ENCODE measurements around the gene MAGI1. TPM values are rescaled to one million over a fixed set of nuclear protein-coding genes. Genes with fewer than 3 reads are reported as not detected.

Gene MAGI1
- total RNA-seq, 1 donor from 2014 or later, result not detected

GRCh38 chr3:65625305-65625704, 413.4 kb downstream of the MAGI1 start:
- Mint-ChIP-seq H3K9me3 (no peaks in the 10 kb centered on the region), H3K4me1 (no peaks in the 10 kb centered on the region), H3K4me3 (no peak overlapping the region), H3K27me3 (no peaks in the 10 kb centered on the region), H3K27ac (no peak overlapping the region), H3K36me3 (ENCODE audit: low read depth) (no peaks in the 10 kb centered on the region)
- intact Hi-C loops (cut with micrococcal nuclease), result no loop called here
- DNase-seq (no peak), ATAC-seq (ENCODE audit: low read depth) (no peak)
- ChIA-PET POLR2A (no interaction called here), CTCF (no interaction called here)
- no peak for TF ChIP-seq CTCF (IDR thresholded peaks at IDR 0.05)

- Mint-ChIP-seq H3K4me3 (no peak overlapping the region), H3K9me3 (no peaks in the 10 kb centered on the region), H3K4me1 (no peaks in the 10 kb centered on the region), H3K36me3 (ENCODE audit: low read depth) (no peaks in the 10 kb centered on the region), H3K27me3 (no peaks in the 10 kb centered on the region), H3K27ac (no peak overlapping the region)
- no peak for DNase-seq
- no peak for ATAC-seq (ENCODE audit: low read depth)
- intact Hi-C loops (cut with micrococcal nuclease), result no loop called here
- POLR2A ChIA-PET, result no interaction called here
- CTCF ChIA-PET, result no interaction called here
- no peak for TF ChIP-seq CTCF (IDR thresholded peaks at IDR 0.05)
Observed at GRCh38 chr3:65623362-65623761, 415.4 kb downstream of the MAGI1 start.

- H3K4me1 Mint-ChIP-seq, result no peaks in the 10 kb centered on the region
- peaks cover 2% of the 10 kb centered on the region for H3K9me3 Mint-ChIP-seq
- H3K4me3 Mint-ChIP-seq, result no peak overlapping the region
- no peaks in the 10 kb centered on the region for H3K27me3 Mint-ChIP-seq
- no peak overlapping the region for H3K27ac Mint-ChIP-seq
- no peaks in the 10 kb centered on the region for H3K36me3 Mint-ChIP-seq (ENCODE audit: low read depth)
- ChIA-PET POLR2A (no interaction called here), CTCF (no interaction called here)
- no peak for TF ChIP-seq CTCF (IDR thresholded peaks at IDR 0.05)
- intact Hi-C loops (cut with micrococcal nuclease), result no loop called here
- DNase-seq, result no peak
- ATAC-seq (ENCODE audit: low read depth), result no peak
Observed at GRCh38 chr3:65619888-65620287, 418.8 kb downstream of the MAGI1 start.

- ChIA-PET CTCF (no interaction called here), POLR2A (no interaction called here)
- peaks cover 2% of the 10 kb centered on the region for H3K9me3 Mint-ChIP-seq
- DNase-seq (no peak), ATAC-seq (ENCODE audit: low read depth) (no peak)
- no peaks in the 10 kb centered on the region for H3K4me1 Mint-ChIP-seq
- no peak overlapping the region for H3K4me3 Mint-ChIP-seq
- intact Hi-C loops (cut with micrococcal nuclease), result no loop called here
- no peaks in the 10 kb centered on the region for H3K27me3 Mint-ChIP-seq
- no peaks in the 10 kb centered on the region for H3K36me3 Mint-ChIP-seq (ENCODE audit: low read depth)
- TF ChIP-seq CTCF (IDR thresholded peaks at IDR 0.05), result no peak
- H3K27ac Mint-ChIP-seq, result no peak overlapping the region
Observed at GRCh38 chr3:65619451-65619881, 419.3 kb downstream of the MAGI1 start.

- H3K27me3 Mint-ChIP-seq, result no peaks in the 10 kb centered on the region
- no peak overlapping the region for H3K27ac Mint-ChIP-seq
- CTCF ChIA-PET, result no interaction called here
- no peak overlapping the region for H3K4me3 Mint-ChIP-seq
- no peak for ATAC-seq (ENCODE audit: low read depth)
- DNase-seq, result no peak
- H3K36me3 Mint-ChIP-seq (ENCODE audit: low read depth), result no peaks in the 10 kb centered on the region
- no peak for TF ChIP-seq CTCF (IDR thresholded peaks at IDR 0.05)
- H3K4me1 Mint-ChIP-seq, result no peaks in the 10 kb centered on the region
- intact Hi-C loops (cut with micrococcal nuclease), result no loop called here
- POLR2A ChIA-PET, result no interaction called here
- peaks cover 2% of the 10 kb centered on the region for H3K9me3 Mint-ChIP-seq
Observed at GRCh38 chr3:65618599-65618998, 420.1 kb downstream of the MAGI1 start.

All from activated B cell treated with CpG ODN at 0.5 μM for 24 hours (primary cell).